AG10803 (cell line): Measurements from ENCODE around the gene DDX59.
A peak's percentile ranks its signal among the peaks of the same experiment; 100 is the strongest.

ENCODE experiments used
- DNase-seq: peaks from one replicate; pipeline ENCODE4 v3.0.0; 2010; ENCODE audit warnings: low read depth
- H3K4me3 ChIP-seq: 2 replicates; pipeline ENCODE4 v1.5.1; 2011; ENCODE audit warnings: mild to moderate bottlenecking, low read length, control low read depth
- CTCF ChIP-seq: conservative IDR thresholded peaks from 2 replicates; pipeline ENCODE4 v1.5.1; 2011; ENCODE audit warnings: mild to moderate bottlenecking, low read length, control low read depth, inconsistent platforms

DDX59 gene

DNA sequence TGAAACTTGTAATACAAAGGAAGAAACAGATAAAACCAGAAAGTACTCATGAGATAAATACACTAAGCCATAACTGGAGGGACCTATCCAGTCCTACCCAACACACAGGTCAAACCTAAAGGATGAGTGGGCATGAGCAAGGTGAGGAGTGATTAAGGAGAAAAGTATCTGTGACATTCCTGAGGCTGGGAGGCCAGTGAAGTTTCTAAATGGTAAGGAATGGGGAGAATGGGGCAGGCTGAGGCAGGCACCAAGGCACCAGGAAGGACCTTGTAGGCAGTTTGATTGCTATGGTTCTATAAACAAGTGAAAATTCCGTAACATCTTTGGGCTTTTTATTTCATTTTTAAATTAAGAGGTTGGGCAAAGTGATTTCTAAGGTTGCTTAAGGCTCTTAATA, 10.4 kb downstream of the DDX59 start:
- no peak for TF ChIP-seq CTCF
- H3K4me3 ChIP-seq: no peak overlapping the region
- DNase-seq: peak; percentile 51

- DNase-seq: no peak
- no peak for TF ChIP-seq CTCF
- no peak overlapping the region for H3K4me3 ChIP-seq
Measured at GRCh38 chr1:200658037-200658818, 11.5 kb downstream of the DDX59 start.

- no peak overlapping the region for H3K4me3 ChIP-seq
- DNase-seq: no peak
- no peak for TF ChIP-seq CTCF
Measured at GRCh38 chr1:200654660-200655059, 15.0 kb downstream of the DDX59 start.

DNA sequence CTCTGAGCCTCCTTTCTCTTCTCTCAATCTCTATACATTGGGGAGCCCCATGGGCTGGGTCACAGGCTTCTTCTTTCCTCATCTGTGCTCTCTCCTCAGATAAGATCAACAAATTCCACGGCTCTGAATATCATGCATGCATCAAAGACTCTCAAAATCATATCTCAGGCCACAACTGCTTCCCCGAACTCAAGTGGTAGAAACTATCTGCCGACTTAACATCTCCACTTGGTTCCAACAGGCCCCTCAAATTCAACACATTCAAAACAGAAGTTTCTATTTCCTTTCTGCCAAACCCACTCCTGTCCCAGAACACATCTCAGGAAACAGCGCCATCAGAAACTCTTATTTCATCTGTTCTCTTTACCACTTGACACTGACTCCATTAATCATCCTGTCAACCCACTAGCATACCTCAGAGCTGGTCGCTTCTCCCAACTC, 16.7 kb downstream of the DDX59 start:
- TF ChIP-seq CTCF: no peak
- DNase-seq: no peak
- no peak overlapping the region for H3K4me3 ChIP-seq

GRCh38 chr1:200652378-200652777, 17.3 kb downstream of the DDX59 start:
- no peak for TF ChIP-seq CTCF
- no peak overlapping the region for H3K4me3 ChIP-seq
- no peak for DNase-seq

DNA sequence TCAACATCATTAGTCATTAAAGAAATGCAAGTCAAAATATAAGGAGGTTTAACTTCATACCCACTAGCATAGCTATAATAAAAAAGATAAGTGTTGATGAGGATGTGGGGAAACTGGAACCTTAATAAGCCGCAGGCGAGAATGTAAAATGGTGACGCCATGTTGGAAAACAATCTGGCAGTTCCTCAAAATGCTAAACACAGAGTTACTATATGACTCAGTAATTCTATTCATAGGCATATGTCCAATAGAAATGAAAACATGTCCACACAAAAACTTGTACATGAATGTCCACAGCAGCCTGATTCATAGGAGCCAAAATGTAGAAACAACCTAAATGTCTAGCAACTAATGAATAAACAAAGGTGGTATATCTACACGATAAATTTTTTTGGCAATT, 23.2 kb downstream of the DDX59 start:
- TF ChIP-seq CTCF: no peak
- no peak overlapping the region for H3K4me3 ChIP-seq
- DNase-seq: no peak

DNA sequence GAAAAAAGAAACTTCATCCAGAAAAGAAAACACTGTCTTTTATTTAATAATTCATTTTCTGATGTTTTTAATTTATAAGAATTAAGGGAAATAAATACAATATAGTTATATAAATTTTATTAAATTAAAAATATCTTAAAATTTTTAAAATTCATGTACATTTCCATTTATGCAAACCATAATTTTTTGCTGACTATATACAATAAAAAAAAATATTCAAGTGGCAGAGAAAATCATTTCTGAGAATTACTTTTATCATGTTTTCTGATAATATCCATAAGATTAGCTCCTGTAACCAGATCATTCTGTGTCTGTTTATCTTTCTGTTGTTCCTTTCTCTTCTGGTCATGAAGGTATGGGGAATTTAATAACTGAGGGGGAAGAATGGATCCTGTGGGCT, 25.7 kb downstream of the DDX59 start:
- TF ChIP-seq CTCF: no peak
- H3K4me3 ChIP-seq: no peak overlapping the region
- DNase-seq: no peak
